Retinal pigment epithelial cell (primary cell): ENCODE data around the gene ACTR3C.

Experiments
- DNase-seq: peaks from one replicate; pipeline ENCODE4 v3.0.0-alpha.2; 2010; ENCODE audit warnings: low read depth
- H3K4me3 ChIP-seq: 2 replicates; pipeline ENCODE4 v1.5.1; 2011; ENCODE audit warnings: mild to moderate bottlenecking, low read length, control low read depth, moderate library complexity
- CTCF ChIP-seq: conservative IDR thresholded peaks from 2 replicates; pipeline ENCODE4 v1.5.1; 2011; ENCODE audit warnings: low read depth, low read length, control low read depth, inconsistent platforms

Gene ACTR3C

GRCh38 chr7:150368884-150369747 lies 45.8 kb upstream of the ACTR3C start:
- peak; percentile 48 for DNase-seq
- TF ChIP-seq CTCF = no peak
- H3K4me3 ChIP-seq = peak overlapping the region; percentile 82

- peak; percentile 50 for DNase-seq
- peak within 1 kb of the TSS; percentile 82 for H3K4me3 ChIP-seq
- TF ChIP-seq CTCF = no peak
These were observed 44.9 kb upstream of the ACTR3C start, which contains the start of gene REPIN1 for GRCh38 chr7:150368096-150368883. TSS of gene REPIN1 (plus strand) at chr7:150368822. CDS start at chr7:150369712, 890 bp downstream.

GRCh38 chr7:150367677-150368095 lies 44.3 kb upstream of the ACTR3C start:
- no peak for TF ChIP-seq CTCF
- H3K4me3 ChIP-seq = peak overlapping the region; percentile 82
- DNase-seq = peak; percentile 69

DNA sequence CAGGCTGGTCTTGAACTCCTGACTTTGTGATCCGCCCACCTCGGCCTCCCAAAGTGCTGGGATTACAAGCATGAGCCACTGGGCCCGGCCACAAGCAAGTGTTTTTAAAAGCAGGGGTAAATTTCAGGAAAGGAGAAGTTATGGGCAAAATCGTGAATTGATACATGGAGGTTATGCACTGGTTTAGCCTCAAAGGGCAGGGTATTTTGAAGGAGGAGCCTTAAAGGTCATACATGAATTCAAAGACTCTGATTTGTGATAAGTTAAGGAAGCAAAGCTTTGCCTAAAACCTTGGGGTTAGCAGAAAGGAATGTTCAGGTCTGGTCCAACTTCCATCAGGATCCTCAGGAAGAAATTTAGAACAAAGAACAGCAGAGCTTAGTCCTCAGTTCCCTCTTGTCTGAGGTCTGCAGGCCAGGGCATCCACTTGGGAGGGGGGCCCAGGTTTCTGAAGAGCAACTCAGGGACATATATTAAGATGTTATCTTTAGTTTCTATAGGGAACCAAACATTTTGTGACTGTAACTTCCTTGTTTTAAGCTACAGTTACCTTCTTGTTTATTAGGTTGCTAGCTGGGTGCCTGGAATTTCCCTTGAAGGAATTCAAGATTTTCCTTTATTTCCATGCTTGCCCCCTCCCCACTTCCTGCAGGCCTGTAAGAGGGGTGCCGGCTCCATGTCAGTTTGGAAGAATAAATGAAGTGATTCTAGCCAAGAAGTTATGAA lies 42.5 kb upstream of the ACTR3C start:
- no peak overlapping the region for H3K4me3 ChIP-seq
- no peak for DNase-seq
- TF ChIP-seq CTCF = no peak

- no peak for TF ChIP-seq CTCF
- no peak overlapping the region for H3K4me3 ChIP-seq
- DNase-seq = no peak
These were observed 41.8 kb upstream of the ACTR3C start for GRCh38 chr7:150365194-150365593.

DNA sequence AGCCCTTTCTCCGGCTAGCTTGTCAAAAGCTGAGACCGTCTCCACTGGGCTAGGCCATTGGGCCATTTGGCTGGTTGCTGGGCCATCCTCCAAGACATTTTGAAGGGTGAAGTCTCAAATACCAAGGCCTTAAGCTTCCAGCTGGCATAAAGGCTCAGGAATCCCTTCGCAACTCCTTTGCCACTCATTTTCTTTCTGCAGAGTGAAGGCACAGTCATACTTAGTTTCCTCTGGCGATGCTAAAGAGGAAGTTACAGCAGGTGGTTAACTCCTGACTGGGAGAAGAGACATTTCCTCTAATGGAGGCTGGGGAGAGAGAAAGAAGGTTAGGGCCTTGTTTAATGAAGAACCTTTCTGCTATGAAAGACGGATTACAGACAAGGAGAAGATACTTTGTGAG lies 40.5 kb upstream of the ACTR3C start:
- H3K4me3 ChIP-seq = no peak overlapping the region
- no peak for DNase-seq
- no peak for TF ChIP-seq CTCF
